Measurements from ENCODE around the gene MLLT11. TPM values are rescaled to one million over a fixed set of nuclear protein-coding genes. Genes with fewer than 3 reads are reported as not detected.
"Not testable (repeated sequence)": the region's sequence is repeated elsewhere in the genome, so short reads cannot be mapped to it uniquely, and the experiment has no call there.

MLLT11 gene
- total and polyA plus RNA-seq, 12 donors: 1.6 to 31.9 (median 4.3) TPM

GRCh38 chr1:151085953-151086559 is 25.9 kb downstream of the MLLT11 start:
- 80 to 86% (median 84%) methylated on average over 4 of the region's 4 CpGs for WGBS, 4 donors
- TF ChIP-seq CTCF (IDR thresholded peaks at IDR 0.05) (no peak), POLR2A (IDR thresholded peaks at IDR 0.05) (no peak)
- no peaks in the 10 kb centered on the region for H3K9me3 ChIP-seq (replicated peaks in 1 of 3)
- intact Hi-C loops (cut with DNase I): no loop called here
- DNase-seq: peak in 1 of 7 donors; percentile 1
- H3K4me3 ChIP-seq: no peak overlapping the region
- no peaks in the 10 kb centered on the region for H3K36me3 ChIP-seq (replicated peaks in 1 of 2)
- no peak overlapping the region for H3K27ac ChIP-seq
- no peaks in the 10 kb centered on the region for H3K27me3 ChIP-seq
- H3K4me1 ChIP-seq (replicated peaks in 1 of 2): no peaks in the 10 kb centered on the region

- H3K4me1 ChIP-seq (replicated peaks in 1 of 2); DNase-seq; H3K27ac ChIP-seq; H3K9me3 ChIP-seq (replicated peaks in 1 of 3); H3K4me3 ChIP-seq; H3K27me3 ChIP-seq: not testable (repeated sequence)
- peaks cover 0 to 12% of the 10 kb centered on the region in 2 donors for H3K36me3 ChIP-seq (replicated peaks in 1 of 2)
- WGBS, 4 donors: 77 to 92% (median 81%) methylated on average over 6 of the region's 6 CpGs
- intact Hi-C loops (cut with DNase I): loop anchor here in 1 of 2 donors (5.0 kb wide), 1 partner anchor 60 kb away; the partner anchor contains the start of gene TNFAIP8L2
Observed at GRCh38 chr1:151097426-151097825, 37.2 kb downstream of the MLLT11 start.

- intact Hi-C loops (cut with DNase I): loop anchor here in 1 of 2 donors (5.0 kb wide), 1 partner anchor 59 kb away; the partner anchor contains the start of gene TNFAIP8L2
- Histone ChIP-seq H3K27ac (no peak overlapping the region), H3K36me3 (replicated peaks in 1 of 2) (peaks cover 0 to 12% of the 10 kb centered on the region in 2 donors), H3K4me3 (no peak overlapping the region), H3K9me3 (replicated peaks in 1 of 3) (no peaks in the 10 kb centered on the region), H3K27me3 (no peaks in the 10 kb centered on the region), H3K4me1 (replicated peaks in 1 of 2) (no peaks in the 10 kb centered on the region)
- DNase-seq: peak in 1 of 7 donors; percentile 3
- no peak for TF ChIP-seq POLR2A (IDR thresholded peaks at IDR 0.05)
- TF ChIP-seq CTCF (IDR thresholded peaks at IDR 0.05): no peak
- WGBS, 4 donors: 88 to 96% (median 91%) methylated on average over 1 of the region's 1 CpG
Observed at GRCh38 chr1:151098126-151098525, 37.9 kb downstream of the MLLT11 start.

GRCh38 chr1:151104630-151105029 is 44.4 kb downstream of the MLLT11 start:
- intact Hi-C loops (cut with DNase I): no loop called here
- Histone ChIP-seq H3K27ac (no peak overlapping the region), H3K36me3 (replicated peaks in 1 of 2) (peaks cover 0 to 14% of the 10 kb centered on the region in 2 donors), H3K27me3 (no peaks in the 10 kb centered on the region), H3K9me3 (replicated peaks in 1 of 3) (no peaks in the 10 kb centered on the region), H3K4me1 (replicated peaks in 1 of 2) (no peaks in the 10 kb centered on the region), H3K4me3 (no peak overlapping the region)
- no peak for DNase-seq
- no peak for TF ChIP-seq CTCF (IDR thresholded peaks at IDR 0.05)
- no peak for TF ChIP-seq POLR2A (IDR thresholded peaks at IDR 0.05)

- intact Hi-C loops (cut with DNase I): no loop called here
- Histone ChIP-seq H3K9me3 (replicated peaks in 1 of 3) (no peaks in the 10 kb centered on the region), H3K27ac (no peak overlapping the region), H3K4me3 (no peak overlapping the region), H3K27me3 (no peaks in the 10 kb centered on the region), H3K4me1 (replicated peaks in 1 of 2) (no peaks in the 10 kb centered on the region), H3K36me3 (replicated peaks in 1 of 2) (peaks cover 0 to 14% of the 10 kb centered on the region in 2 donors)
- 63 to 78% (median 67%) methylated on average over 2 of the region's 2 CpGs for WGBS, 4 donors
- DNase-seq: peak in 2 of 7 donors; percentile 14 to 15
- no peak for TF ChIP-seq CTCF (IDR thresholded peaks at IDR 0.05)
- TF ChIP-seq POLR2A (IDR thresholded peaks at IDR 0.05): no peak
Observed at GRCh38 chr1:151106894-151107293, 46.7 kb downstream of the MLLT11 start.

Data from adrenal gland (tissue), 12 donors.